ENCODE results near the gene SOX18. TPM values are rescaled to one million over a fixed set of nuclear protein-coding genes. Genes with fewer than 3 reads are reported as not detected.

Gene SOX18
- total and polyA plus RNA-seq, 7 donors: 0.69 to 11.9 (median 3.0) TPM

DNA sequence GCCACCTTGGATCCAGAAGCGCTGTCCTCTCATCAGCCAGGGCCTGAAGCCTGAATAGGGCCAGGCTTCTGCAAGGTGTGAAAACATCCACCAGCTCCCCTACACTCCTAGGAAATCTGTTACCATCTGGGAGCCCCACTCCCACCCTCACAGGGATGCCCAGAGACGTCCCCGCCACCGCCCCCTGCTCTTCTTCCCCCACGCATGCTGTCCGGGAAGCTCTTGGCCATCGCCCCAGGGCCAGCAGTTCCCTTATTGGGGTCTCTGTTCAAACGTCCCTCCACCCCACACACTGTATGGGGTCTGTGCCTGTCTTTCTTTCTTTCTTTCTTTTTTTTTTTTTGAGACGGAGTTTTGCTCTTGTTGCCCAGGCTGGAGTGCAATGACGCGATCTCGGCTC lies 26.1 kb upstream of the SOX18 start:
- TF ChIP-seq, protein P1, sequence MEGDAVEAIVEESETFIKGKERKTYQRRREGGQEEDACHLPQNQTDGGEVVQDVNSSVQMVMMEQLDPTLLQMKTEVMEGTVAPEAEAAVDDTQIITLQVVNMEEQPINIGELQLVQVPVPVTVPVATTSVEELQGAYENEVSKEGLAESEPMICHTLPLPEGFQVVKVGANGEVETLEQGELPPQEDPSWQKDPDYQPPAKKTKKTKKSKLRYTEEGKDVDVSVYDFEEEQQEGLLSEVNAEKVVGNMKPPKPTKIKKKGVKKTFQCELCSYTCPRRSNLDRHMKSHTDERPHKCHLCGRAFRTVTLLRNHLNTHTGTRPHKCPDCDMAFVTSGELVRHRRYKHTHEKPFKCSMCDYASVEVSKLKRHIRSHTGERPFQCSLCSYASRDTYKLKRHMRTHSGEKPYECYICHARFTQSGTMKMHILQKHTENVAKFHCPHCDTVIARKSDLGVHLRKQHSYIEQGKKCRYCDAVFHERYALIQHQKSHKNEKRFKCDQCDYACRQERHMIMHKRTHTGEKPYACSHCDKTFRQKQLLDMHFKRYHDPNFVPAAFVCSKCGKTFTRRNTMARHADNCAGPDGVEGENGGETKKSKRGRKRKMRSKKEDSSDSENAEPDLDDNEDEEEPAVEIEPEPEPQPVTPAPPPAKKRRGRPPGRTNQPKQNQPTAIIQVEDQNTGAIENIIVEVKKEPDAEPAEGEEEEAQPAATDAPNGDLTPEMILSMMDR (IDR thresholded peaks at IDR 0.05): no peak
- Histone ChIP-seq H3K9me3 (no peaks in the 10 kb centered on the region), H3K4me3 (no peak overlapping the region), H3K36me3 (peaks cover 0 to 27% (median 6%) of the 10 kb centered on the region in 4 donors), H3K27me3 (no peaks in the 10 kb centered on the region), H3K27ac (no peak overlapping the region), H3K4me1 (peaks cover 0 to 16% (median 15%) of the 10 kb centered on the region in 4 donors)
- no peak for DNase-seq
- 91 to 92% methylated on average over 12 of the region's 12 CpGs for WGBS, 2 donors
- intact Hi-C loops (cut with DNase I): no loop called here

DNA sequence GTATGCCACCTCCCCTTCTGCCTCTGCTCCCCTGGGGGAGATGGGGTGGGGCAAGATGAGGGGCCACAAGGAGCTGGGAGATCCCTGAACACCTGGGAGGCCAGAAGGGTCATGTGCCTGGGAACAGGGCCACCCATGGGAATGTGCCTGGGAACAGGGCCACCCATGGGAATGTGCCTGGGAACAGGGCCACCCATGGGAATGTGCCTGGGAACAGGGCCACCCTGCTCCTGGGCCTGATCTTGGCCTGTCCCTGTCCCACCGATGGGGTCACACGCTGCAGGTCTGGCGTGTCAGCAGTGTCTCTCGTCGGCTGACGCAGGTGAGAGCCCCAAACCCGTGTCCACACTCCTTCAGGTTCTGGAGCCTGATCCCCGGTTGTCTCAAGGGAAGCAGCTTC lies 25.5 kb upstream of the SOX18 start:
- Histone ChIP-seq H3K4me3 (no peak overlapping the region), H3K36me3 (peaks cover 0 to 33% (median 6%) of the 10 kb centered on the region in 4 donors), H3K27ac (no peak overlapping the region), H3K9me3 (no peaks in the 10 kb centered on the region), H3K4me1 (peaks cover 0 to 16% (median 15%) of the 10 kb centered on the region in 4 donors), H3K27me3 (no peaks in the 10 kb centered on the region)
- WGBS, 2 donors: 93 to 94% methylated on average over 8 of the region's 8 CpGs
- DNase-seq: no peak
- intact Hi-C loops (cut with DNase I): no loop called here
- TF ChIP-seq, protein P1 (IDR thresholded peaks at IDR 0.05): no peak
- TF ChIP-seq POLR2AphosphoS5 (IDR thresholded peaks at IDR 0.05) (no peak), EP300 (IDR thresholded peaks at IDR 0.05) (no peak), POLR2A (IDR thresholded peaks at IDR 0.05) (no peak)

DNA sequence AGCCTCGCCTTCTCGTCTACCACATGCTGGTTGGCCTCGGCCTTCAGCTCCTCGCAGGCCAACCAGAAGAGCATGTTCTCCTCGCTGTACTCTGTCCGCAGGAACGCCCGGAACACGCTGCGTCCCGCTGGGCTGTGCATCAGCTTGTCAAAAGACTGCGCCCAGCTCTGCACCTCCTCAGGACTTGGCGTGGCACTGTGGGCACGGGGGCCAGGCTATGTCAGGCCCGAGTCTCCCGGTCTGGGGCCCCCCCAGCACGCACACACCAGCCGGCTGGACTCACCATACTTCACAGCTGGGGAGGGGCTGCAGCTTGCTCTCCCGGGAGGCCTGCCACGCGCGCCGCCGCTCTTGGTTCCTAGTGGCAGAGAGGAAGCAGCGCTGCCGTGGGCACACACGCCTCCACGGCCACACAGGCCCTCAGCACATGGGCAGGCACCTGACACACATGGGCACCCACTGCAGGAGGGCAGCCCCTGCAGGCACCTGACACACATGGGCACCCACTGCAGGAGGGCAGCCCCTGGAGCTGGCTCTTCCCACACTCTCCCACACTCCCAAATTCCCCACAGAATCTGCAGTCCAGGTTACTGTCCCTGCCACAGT lies 24.8 kb upstream of the SOX18 start:
- H3K27ac ChIP-seq: no peak overlapping the region
- WGBS, 2 donors: 91 to 96% methylated on average over 28 of the region's 28 CpGs
- H3K4me3 ChIP-seq: no peak overlapping the region
- H3K27me3 ChIP-seq: no peaks in the 10 kb centered on the region
- no peaks in the 10 kb centered on the region for H3K9me3 ChIP-seq
- intact Hi-C loops (cut with DNase I): no loop called here
- no peak for DNase-seq
- TF ChIP-seq POLR2A (IDR thresholded peaks at IDR 0.05): no peak
- TF ChIP-seq, protein P1 (IDR thresholded peaks at IDR 0.05): no peak
- H3K4me1 ChIP-seq: peaks cover 0 to 13% (median 11%) of the 10 kb centered on the region in 4 donors
- H3K36me3 ChIP-seq: peaks cover 0 to 34% (median 6%) of the 10 kb centered on the region in 4 donors

DNA sequence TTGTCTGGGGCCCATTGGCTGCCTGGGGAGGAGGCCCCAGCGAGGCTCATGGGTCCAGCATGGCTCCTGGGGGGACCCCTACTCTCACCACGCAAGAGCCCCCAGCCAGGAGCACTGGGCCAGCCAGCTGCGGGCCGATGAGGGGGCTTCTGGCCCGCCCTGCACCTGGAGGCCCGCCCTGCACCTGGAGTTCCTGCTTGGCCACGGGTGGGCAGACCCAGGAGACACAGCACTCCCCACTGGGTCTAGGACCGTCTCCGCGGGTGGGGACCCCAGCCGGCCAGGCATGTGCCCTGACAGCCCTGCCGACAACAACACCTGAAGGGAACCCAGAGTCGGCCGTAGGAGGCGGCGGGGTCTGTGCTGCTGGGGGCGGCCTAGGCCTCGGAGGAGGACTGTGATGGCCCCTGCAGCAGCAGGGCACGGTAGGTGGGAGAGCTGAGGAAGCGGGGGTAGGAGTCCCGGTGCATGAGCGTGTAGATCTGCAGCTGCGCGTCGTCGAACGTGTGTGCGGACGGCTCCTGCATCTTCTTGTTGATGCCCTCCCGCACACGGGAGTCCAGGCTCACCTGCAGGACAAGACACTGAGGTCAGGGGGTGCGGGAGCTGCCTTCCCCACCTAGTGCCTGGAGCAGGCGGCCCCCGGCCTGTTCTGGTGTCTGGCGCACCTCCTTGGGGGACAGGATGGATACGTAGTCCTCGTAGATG lies 24.2 kb upstream of the SOX18 start:
- H3K27me3 ChIP-seq: no peaks in the 10 kb centered on the region
- H3K36me3 ChIP-seq: peaks cover 0 to 34% (median 6%) of the 10 kb centered on the region in 4 donors
- DNase-seq: no peak
- H3K27ac ChIP-seq: no peak overlapping the region
- 92 to 93% methylated on average over 37 of the region's 37 CpGs for WGBS, 2 donors
- intact Hi-C loops (cut with DNase I): no loop called here
- TF ChIP-seq, protein P1 (IDR thresholded peaks at IDR 0.05): no peak
- TF ChIP-seq POLR2A (IDR thresholded peaks at IDR 0.05): no peak
- TF ChIP-seq POLR2AphosphoS5 (IDR thresholded peaks at IDR 0.05): no peak
- TF ChIP-seq EP300 (IDR thresholded peaks at IDR 0.05): no peak
- no peaks in the 10 kb centered on the region for H3K9me3 ChIP-seq
- H3K4me3 ChIP-seq: no peak overlapping the region
- peaks cover 0 to 7% (median 5%) of the 10 kb centered on the region in 4 donors for H3K4me1 ChIP-seq

All from sigmoid colon (tissue), 7 donors.